K562 treated with DMSO at 1 percent for 12 hours (cell line): ENCODE results near the gene GOLPH3L. TPM values are rescaled to one million over a fixed set of nuclear protein-coding genes. Genes with fewer than 3 reads are reported as not detected.

Source experiments
- total RNA-seq: library from RNA; unstranded; fragments of 300-600 nt; gene quantifications from 2 replicates; pipeline ENCODE4 v1.2.3, GENCODE V29; 2022; ENCODE audit not compliant: insufficient read depth

The GOLPH3L gene
- total RNA-seq: 10.3 and 28.4 TPM in 2 replicates

DNA sequence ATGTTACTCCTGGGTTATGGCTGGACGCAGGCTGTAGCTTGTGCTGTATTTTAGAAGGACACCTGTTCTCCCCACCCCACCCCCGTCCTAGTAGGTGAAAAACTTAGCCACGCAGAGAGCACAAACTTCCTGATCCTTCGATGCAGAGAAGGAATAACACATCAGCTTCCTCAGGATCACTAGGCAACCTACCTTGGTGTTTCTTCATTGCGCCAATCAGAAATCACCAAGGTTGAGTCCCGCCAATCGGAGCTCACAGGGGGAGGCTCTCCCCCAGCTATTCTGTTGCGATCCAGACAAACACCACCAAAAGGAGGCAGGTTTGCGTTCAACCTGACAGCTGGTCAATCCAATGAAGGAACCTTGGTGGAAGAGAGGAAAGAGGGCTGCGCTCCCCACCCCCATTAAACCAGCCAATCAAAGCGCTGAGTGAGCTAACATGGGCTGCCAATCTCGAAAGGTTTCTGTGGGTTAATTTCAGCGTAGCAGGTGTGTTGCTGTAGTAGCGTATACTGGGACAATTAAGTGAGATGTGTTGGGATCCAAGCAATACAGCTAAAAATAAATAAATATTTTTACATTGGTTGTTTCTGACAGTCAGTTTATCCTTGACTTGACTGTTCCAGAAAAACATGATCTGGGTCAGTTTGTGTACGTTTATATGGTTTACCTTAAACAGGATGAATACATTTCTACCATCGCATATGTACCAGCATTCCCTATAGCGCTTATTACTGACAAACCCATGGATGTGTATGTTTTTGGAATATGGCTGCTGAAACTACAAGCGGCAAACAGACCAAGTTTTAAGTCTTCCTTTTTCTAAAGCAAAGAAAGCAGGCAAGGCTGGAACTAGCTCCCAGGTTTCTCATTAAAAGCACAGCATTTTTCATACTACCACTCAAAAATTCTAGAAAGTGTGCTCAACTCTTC, at the start of gene GOLPH3L:
Gene GOLPH3L, minus strand, starts transcription at position 160 of the 933 bp plus-strand sequence. CDS start 2,316 bp downstream, outside the sequence.

DNA sequence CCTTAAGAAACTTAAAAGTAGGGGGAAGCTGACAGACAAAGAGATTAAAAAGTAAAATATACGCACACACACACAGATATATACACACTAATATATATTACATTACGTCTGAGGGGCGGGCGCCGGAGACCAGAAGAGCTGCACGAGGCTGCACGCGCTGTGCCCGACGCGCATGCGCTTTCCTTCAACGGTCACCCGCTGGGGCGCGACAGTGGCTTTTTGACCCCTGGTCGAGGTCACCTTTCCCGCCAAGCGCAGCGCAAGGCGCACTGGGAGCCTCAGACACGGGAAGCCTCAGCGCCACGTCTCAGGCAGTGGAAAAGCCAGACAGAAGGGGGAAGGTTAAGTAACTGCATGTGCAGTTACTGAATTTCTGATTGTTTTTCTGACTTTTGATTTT, 23.7 kb upstream of the GOLPH3L start, which contains the start of gene HORMAD1:
Gene HORMAD1, minus strand, starts transcription at position 193 of the 400 bp plus-strand sequence. CDS start 1,390 bp downstream, outside the sequence.

DNA sequence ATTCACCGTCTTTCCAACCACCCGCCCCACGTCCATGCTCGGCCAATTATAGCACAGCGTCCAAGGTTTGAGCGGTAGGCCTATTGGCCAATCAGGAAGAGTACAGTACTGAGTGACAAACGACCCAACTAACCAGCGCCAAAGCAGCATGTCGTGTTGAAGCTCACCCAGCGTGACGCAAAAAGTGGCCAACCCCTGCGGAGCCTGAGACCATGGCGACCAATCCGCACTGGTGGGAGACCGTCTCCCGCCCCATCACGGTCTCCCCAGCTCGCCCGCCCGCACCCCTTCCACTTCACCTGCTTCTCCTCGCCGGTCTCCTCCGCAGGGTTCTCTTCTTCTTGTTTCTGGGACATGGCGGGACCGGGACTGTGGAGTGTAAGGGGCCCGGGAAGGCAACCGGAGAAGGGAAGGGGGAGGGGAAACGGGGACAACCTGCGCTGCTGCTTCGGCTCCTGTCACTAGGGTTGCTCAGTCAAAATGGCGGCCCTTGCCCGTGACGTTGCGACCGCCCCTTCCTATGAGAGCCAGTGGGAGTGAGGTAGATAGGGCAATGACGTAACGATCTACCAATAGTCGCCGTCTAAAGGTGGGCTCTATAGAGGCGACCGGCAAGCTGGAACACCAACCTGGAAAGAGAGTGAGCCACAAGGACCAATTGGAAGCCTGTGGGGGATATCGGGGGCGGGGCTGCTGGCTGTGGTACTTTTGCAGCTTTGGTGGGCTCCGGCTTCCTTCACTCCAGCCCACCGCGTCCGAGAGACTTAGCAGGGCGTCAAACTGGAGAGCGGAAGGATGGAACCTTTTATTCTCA, 67.6 kb downstream of the GOLPH3L start, which contains the start of gene ENSA:
Gene ENSA, minus strand, starts transcription at position 498 of the 814 bp plus-strand sequence. Its CDS starts 142 bp downstream, at position 356.

Other genes with a start within 250 kb of the GOLPH3L start
- gene TARS2, start 209.7 kb downstream of the GOLPH3L start, total RNA-seq: 43.1 and 48.3 TPM in 2 replicates
- gene ECM1, start 189.0 kb downstream of the GOLPH3L start, total RNA-seq: 16.6 and 26.1 TPM in 2 replicates
- not detected in 2 replicates for gene FALEC, start 181.4 kb downstream of the GOLPH3L start, total RNA-seq
- 48.9 and 92.8 TPM in 2 replicates for gene ADAMTSL4, start 147.7 kb downstream of the GOLPH3L start, total RNA-seq
- gene MCL1, start 117.5 kb downstream of the GOLPH3L start, total RNA-seq: 39.2 and 95.7 TPM in 2 replicates
- 124 and 135 TPM in 2 replicates for gene ENSA, start 67.5 kb downstream of the GOLPH3L start, total RNA-seq
- gene HORMAD1, start 23.7 kb upstream of the GOLPH3L start, total RNA-seq: not detected in 2 replicates
- 19.7 and 29.9 TPM in 2 replicates for gene CTSS, start 68.6 kb upstream of the GOLPH3L start, total RNA-seq
- 4.5 and 11.5 TPM in 2 replicates for gene CTSK, start 111.1 kb upstream of the GOLPH3L start, total RNA-seq
- gene ARNT, start 179.4 kb upstream of the GOLPH3L start, total RNA-seq: 8.4 and 35.1 TPM in 2 replicates
- not detected in 2 replicates for gene CTXND2, start 190.0 kb upstream of the GOLPH3L start, total RNA-seq
- gene SETDB1, start 229.2 kb upstream of the GOLPH3L start, total RNA-seq: 15.8 and 26.4 TPM in 2 replicates